Measurements from ENCODE around the gene TPRKB. TPM values are rescaled to one million over a fixed set of nuclear protein-coding genes. Genes with fewer than 3 reads are reported as not detected.

Gene TPRKB
- total RNA-seq, 1 experiment from 2014 or later = 44.7 TPM

DNA sequence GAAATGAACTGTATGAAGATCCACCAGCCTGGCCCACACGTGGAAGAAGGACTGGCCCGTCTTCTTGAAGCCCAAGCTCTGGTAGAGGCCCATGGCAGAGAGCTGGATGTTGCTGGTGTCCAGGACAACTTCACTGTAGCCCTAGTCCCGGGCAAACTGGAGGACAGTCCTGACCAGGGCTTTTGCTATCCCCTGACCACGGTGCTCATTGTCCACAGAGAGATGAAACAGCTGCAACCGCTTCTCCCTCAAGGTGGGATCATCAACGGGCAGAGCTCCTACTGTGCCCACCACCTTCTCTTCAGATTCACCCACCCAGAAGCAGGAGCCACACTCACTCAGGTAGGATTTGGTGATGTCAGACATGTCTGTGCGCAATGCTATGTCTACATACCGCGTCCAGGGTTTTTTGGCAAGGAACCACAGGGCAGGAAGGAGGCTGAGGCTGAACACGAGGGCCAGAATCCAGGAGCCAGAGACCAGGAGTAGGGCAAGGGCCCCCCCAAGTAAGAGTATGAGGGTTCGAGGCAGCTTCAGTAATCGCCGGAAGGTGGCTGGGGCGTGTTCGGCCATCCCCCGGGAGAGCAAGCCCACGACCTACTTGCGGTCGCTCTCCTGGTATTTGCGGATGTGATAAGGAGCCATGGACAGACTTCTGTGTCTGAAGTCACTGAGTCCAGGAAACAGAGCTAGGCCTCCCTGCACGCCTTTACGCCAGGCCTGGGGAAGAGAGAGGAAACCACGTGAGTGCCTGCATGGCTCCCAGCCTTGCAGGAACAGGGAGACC, 36.3 kb downstream of the TPRKB start:
- Mint-ChIP-seq H3K9me3 (peaks cover 28 to 34% of the 10 kb centered on the region in 2 experiments), H3K4me1 (no peaks in the 10 kb centered on the region), H3K27ac (no peak overlapping the region), H3K4me3 (no peak overlapping the region), H3K36me3 (ENCODE audit: insufficient read depth in 1 of 3, low read depth in 3 of 3) (peaks cover 0 to 7% (median 6%) of the 10 kb centered on the region in 3 experiments; a peak in 3 of 7 replicates), H3K27me3 (ENCODE audit: low read depth) (peaks cover 68% of the 10 kb centered on the region)
- Histone ChIP-seq H3K18ac (ENCODE audit: insufficient read length, low read depth, low read length) (no peak overlapping the region), H2AFZ (ENCODE audit: low read length) (no peak overlapping the region), H3K56ac (ENCODE audit: insufficient read length, low read depth, low read length) (no peak overlapping the region), H2AK5ac (ENCODE audit: insufficient read length, low read length) (no peak overlapping the region), H3K23me2 (ENCODE audit: insufficient read length, low read depth, low read length, poor library complexity, severe bottlenecking) (no peaks in the 10 kb centered on the region), H2BK20ac (ENCODE audit: low read depth, low read length, poor library complexity, severe bottlenecking) (no peak overlapping the region), H3K79me1 (ENCODE audit: insufficient read depth, low read depth, low read length, poor library complexity, severe bottlenecking) (no peaks in the 10 kb centered on the region), H3K9ac (ENCODE audit: extremely low read depth, insufficient read length, low read length) (no peak overlapping the region), H3K79me2 (ENCODE audit: insufficient read depth, low read length) (no peaks in the 10 kb centered on the region), H3K27me3 (ENCODE audit: insufficient read depth, low read length) (no peaks in the 10 kb centered on the region), H4K8ac (replicated peaks; ENCODE audit: insufficient read length, low read depth, low read length) (no peak overlapping the region), H2BK15ac (ENCODE audit: low read depth, low read length) (no peak overlapping the region), H3K4me2 (ENCODE audit: insufficient read depth, insufficient read length, low read length) (no peak overlapping the region), H3K14ac (ENCODE audit: insufficient read depth, low read length) (no peak overlapping the region), H4K5ac (ENCODE audit: insufficient read length, low read depth, low read length) (no peak overlapping the region), H3K23ac (ENCODE audit: insufficient read length, low read depth, low read length) (no peak overlapping the region), H2BK5ac (ENCODE audit: insufficient read length, low read length) (no peak overlapping the region), H3K9me3 (ENCODE audit: control insufficient read depth, low read depth, low read length) (peaks cover 5% of the 10 kb centered on the region), H2BK120ac (ENCODE audit: low read depth, low read length, poor library complexity, severe bottlenecking) (no peak overlapping the region), H3K4ac (ENCODE audit: low read depth, low read length) (no peak overlapping the region), H3T11ph (ENCODE audit: low read length) (no peak overlapping the region), H3K27ac (ENCODE audit: insufficient read length, low read depth, low read length) (no peak overlapping the region), H3K4me1 (ENCODE audit: insufficient read depth, low read length) (no peaks in the 10 kb centered on the region), H4K91ac (ENCODE audit: insufficient read length, low read depth, low read length) (no peak overlapping the region), H4K20me1 (ENCODE audit: control insufficient read depth, insufficient read depth, insufficient read length) (no peaks in the 10 kb centered on the region), H2BK12ac (ENCODE audit: insufficient read length, low read depth, low read length) (no peak overlapping the region)
- TF ChIP-seq CTCF (conservative IDR thresholded peaks at IDR 0.05) = no peak
- WGBS (ENCODE audit: extremely low coverage, insufficient read length, low lambda C conversion rate) = no CpG with 5 or more reads among the region's 23 CpGs
- DNase-seq = no peak

Measured in H9 (cell line).